HG03558 (cell line): ENCODE results near the gene PPP4R3B.
A peak's percentile ranks its signal among the peaks of the same experiment; 100 is the strongest.

ENCODE experiments used
- ATAC-seq: cut with Tn5 transposase; IDR thresholded peaks from one replicate; pipeline ENCODE4 v1.9.1; 2021; ENCODE audit warnings: moderate number of reproducible peaks; ENCODE audit not compliant: unreplicated experiment; ENCODE audit errors: extremely low read depth

Gene PPP4R3B

GRCh38 chr2:55617175-55618024 is at the start of gene PPP4R3B:
PPP4R3B (minus strand) TSS chr2:55617622; CDS start chr2:55617285, 337 bp downstream.
- peak; percentile 63 for ATAC-seq

- no peak for ATAC-seq
Measured at GRCh38 chr2:55653255-55653654, 35.8 kb upstream of the PPP4R3B start.

- no peak for ATAC-seq
Measured at GRCh38 chr2:55649211-55649610, 31.8 kb upstream of the PPP4R3B start.

GRCh38 chr2:55636831-55637230 is 19.4 kb upstream of the PPP4R3B start:
- ATAC-seq = no peak

GRCh38 chr2:55628931-55629330 is 11.5 kb upstream of the PPP4R3B start:
- no peak for ATAC-seq

GRCh38 chr2:55627915-55628314 is 10.5 kb upstream of the PPP4R3B start:
- ATAC-seq = no peak

GRCh38 chr2:55621802-55622201 is 4.4 kb upstream of the PPP4R3B start:
- ATAC-seq = no peak

- ATAC-seq = no peak
Measured at GRCh38 chr2:55620123-55620779, 2.8 kb upstream of the PPP4R3B start.

- ATAC-seq = peak; percentile 30
Measured at GRCh38 chr2:55618275-55619055, 1.0 kb upstream of the PPP4R3B start.

GRCh38 chr2:55618025-55618274 is 528 bp upstream of the PPP4R3B start:
- no peak for ATAC-seq

- ATAC-seq = no peak
Measured at GRCh38 chr2:55616551-55617174, 759 bp downstream of the PPP4R3B start.

- no peak for ATAC-seq
Measured at GRCh38 chr2:55611997-55612396, 5.4 kb downstream of the PPP4R3B start.

GRCh38 chr2:55610954-55611743 is 6.3 kb downstream of the PPP4R3B start:
- ATAC-seq = no peak

GRCh38 chr2:55609938-55610578 is 7.4 kb downstream of the PPP4R3B start:
- no peak for ATAC-seq

GRCh38 chr2:55609193-55609794 is 8.1 kb downstream of the PPP4R3B start:
- ATAC-seq = no peak

- ATAC-seq = no peak
Measured at GRCh38 chr2:55607717-55608116, 9.7 kb downstream of the PPP4R3B start.

GRCh38 chr2:55604027-55604565 is 13.3 kb downstream of the PPP4R3B start:
- no peak for ATAC-seq

GRCh38 chr2:55601849-55602248 is 15.6 kb downstream of the PPP4R3B start:
- ATAC-seq = no peak
